Fibroblast of the aortic adventitia (primary cell): ENCODE measurements around the gene FALEC. TPM values are rescaled to one million over a fixed set of nuclear protein-coding genes. Genes with fewer than 3 reads are reported as not detected.

ENCODE experiments used
- DNase-seq: peaks from one replicate; pipeline ENCODE4 v3.0.0-alpha.2; 2010; ENCODE audit warnings: low read depth
- H3K4me3 ChIP-seq: 2 replicates; pipeline ENCODE4 v1.5.1; 2011; ENCODE audit warnings: low read depth, mild to moderate bottlenecking, control low read depth, low read length, moderate library complexity
- CTCF ChIP-seq: IDR thresholded peaks from 2 replicates; pipeline ENCODE4 v1.5.1; 2011; ENCODE audit warnings: mild to moderate bottlenecking, low read length, control low read depth, inconsistent platforms; ENCODE audit not compliant: insufficient read depth
- total RNA-seq: library from RNA; depleted of rRNA; stranded (reverse); fragments of >200 nt; gene quantifications from 2 replicates; pipeline ENCODE4 v1.2.3, GENCODE V29; 2012; ENCODE audit warnings: low replicate concordance

FALEC gene
- not detected in 2 replicates for total RNA-seq

- peak within 1 kb of the TSS; percentile 70 for H3K4me3 ChIP-seq
- peak; percentile 10 for TF ChIP-seq CTCF
- peak; percentile 94 for DNase-seq
Measured at GRCh38 chr1:150515328-150516049, at the start of gene FALEC. Gene FALEC, plus strand, starts transcription at chr1:150515752.

- DNase-seq: no peak
- no peak overlapping the region for H3K4me3 ChIP-seq
- no peak for TF ChIP-seq CTCF
Measured at GRCh38 chr1:150466964-150467363, 48.6 kb upstream of the FALEC start.

- DNase-seq: no peak
- no peak overlapping the region for H3K4me3 ChIP-seq
- TF ChIP-seq CTCF: no peak
Measured at GRCh38 chr1:150469291-150469690, 46.3 kb upstream of the FALEC start.

GRCh38 chr1:150472601-150473200 lies 42.9 kb upstream of the FALEC start:
- H3K4me3 ChIP-seq: no peak overlapping the region
- no peak for TF ChIP-seq CTCF
- no peak for DNase-seq

- no peak overlapping the region for H3K4me3 ChIP-seq
- TF ChIP-seq CTCF: no peak
- DNase-seq: no peak
Measured at GRCh38 chr1:150473659-150474058, 41.9 kb upstream of the FALEC start.

- no peak for TF ChIP-seq CTCF
- DNase-seq: no peak
- no peak overlapping the region for H3K4me3 ChIP-seq
Measured at GRCh38 chr1:150474869-150475268, 40.7 kb upstream of the FALEC start.
